ENCODE data around the gene KCNH2.

The KCNH2 gene

GRCh38 chr7:150957133-150958020, 20.7 kb downstream of the KCNH2 start:
- TF ChIP-seq, protein P1, sequence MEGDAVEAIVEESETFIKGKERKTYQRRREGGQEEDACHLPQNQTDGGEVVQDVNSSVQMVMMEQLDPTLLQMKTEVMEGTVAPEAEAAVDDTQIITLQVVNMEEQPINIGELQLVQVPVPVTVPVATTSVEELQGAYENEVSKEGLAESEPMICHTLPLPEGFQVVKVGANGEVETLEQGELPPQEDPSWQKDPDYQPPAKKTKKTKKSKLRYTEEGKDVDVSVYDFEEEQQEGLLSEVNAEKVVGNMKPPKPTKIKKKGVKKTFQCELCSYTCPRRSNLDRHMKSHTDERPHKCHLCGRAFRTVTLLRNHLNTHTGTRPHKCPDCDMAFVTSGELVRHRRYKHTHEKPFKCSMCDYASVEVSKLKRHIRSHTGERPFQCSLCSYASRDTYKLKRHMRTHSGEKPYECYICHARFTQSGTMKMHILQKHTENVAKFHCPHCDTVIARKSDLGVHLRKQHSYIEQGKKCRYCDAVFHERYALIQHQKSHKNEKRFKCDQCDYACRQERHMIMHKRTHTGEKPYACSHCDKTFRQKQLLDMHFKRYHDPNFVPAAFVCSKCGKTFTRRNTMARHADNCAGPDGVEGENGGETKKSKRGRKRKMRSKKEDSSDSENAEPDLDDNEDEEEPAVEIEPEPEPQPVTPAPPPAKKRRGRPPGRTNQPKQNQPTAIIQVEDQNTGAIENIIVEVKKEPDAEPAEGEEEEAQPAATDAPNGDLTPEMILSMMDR (IDR thresholded peaks at IDR 0.05; ENCODE audit: low read depth, low read length): no peak
- H3K4me3 ChIP-seq (replicated peaks in 1 of 2; ENCODE audit: low read depth in 2 of 2, low read length in 2 of 2): no peak overlapping the region
- DNase-seq (ENCODE audit: low read depth in 2 of 2): no peak

GRCh38 chr7:150956395-150957132, 21.6 kb downstream of the KCNH2 start:
- no peak for DNase-seq (ENCODE audit: low read depth in 2 of 2)
- TF ChIP-seq, protein P1 (IDR thresholded peaks at IDR 0.05; ENCODE audit: low read depth, low read length): no peak

DNA sequence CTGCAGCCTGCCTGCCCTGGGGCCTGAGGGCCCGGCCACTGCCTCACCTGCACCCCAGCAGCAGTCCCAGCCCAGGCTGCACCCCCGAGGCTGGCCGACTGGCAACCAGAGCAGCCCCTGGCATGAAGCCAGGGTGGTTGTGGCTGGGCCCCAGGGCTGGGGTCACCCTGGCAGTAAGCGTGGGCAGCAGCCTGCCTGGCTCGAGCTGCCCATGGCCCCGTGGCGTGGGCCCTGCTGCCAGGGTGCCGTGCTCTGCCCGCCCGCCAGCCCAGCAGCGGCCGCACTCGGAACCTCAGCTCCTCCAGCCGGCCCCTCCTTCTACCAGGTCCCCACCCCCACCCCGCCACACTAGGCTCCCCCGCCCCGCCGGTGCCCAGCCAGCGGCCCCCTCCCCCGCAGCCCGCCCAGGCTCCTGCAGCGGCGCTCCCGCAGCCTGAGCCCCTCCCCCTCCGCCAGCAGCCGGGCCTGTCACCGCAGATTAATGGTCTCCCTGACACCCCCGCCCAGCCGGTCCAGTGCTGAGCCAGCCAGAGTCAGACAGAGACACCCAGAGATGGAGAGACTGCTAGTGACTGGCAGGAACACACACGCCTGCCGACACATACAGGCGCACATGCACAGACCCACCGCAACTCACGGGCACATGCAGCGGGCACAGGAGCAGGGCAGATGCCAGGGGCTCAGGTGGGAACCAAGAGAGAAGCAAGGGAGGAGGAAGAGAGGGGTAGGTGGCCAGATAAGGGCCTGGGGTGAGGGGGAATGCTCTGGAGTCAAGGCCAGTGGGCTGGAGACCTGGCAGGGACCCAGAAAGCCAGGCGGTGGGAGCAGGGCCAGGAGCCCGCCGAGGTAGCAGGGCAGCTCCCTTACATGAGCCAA, 22.4 kb downstream of the KCNH2 start:
- DNase-seq (ENCODE audit: low read depth in 2 of 2): no peak
- TF ChIP-seq, protein P1 (IDR thresholded peaks at IDR 0.05; ENCODE audit: low read depth, low read length): no peak
- H3K4me3 ChIP-seq (replicated peaks in 1 of 2; ENCODE audit: low read depth in 2 of 2, low read length in 2 of 2): no peak overlapping the region

More at GRCh38 chr7:150956395-150957132, 21.6 kb downstream of the KCNH2 start:
- H3K4me3 ChIP-seq (replicated peaks in 1 of 2; ENCODE audit: low read depth in 2 of 2, low read length in 2 of 2): no peak overlapping the region

DNA sequence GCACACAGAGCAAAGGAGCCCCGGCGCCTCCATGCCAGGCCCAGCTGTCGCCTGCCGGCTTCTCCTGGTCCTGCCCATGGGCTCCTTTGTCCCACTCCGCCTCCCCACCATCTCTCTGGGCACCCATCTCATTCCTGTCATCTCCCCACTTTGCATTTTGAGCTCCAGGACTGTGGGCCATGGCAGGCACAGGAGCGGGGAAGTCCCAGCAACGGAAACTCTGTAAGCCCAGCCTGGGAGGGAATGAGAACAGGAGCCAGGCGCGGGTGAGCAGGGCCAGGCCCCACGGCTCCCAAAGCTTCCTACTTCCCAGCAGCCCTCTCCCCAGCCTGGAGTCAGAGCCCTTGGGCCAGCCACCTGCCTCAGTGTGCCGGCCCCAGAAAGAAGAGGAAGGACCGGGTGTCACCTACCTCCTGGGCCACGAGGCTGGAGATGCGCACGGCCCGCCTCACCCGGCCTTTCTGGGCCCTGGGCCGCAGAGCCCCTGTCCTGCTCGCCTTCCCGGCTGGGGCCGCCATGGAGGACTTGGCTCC, 23.1 kb downstream of the KCNH2 start:
- TF ChIP-seq, protein P1 (IDR thresholded peaks at IDR 0.05; ENCODE audit: low read depth, low read length): no peak
- H3K4me3 ChIP-seq (replicated peaks in 1 of 2; ENCODE audit: low read depth in 2 of 2, low read length in 2 of 2): no peak overlapping the region
- no peak for DNase-seq (ENCODE audit: low read depth in 2 of 2)

DNA sequence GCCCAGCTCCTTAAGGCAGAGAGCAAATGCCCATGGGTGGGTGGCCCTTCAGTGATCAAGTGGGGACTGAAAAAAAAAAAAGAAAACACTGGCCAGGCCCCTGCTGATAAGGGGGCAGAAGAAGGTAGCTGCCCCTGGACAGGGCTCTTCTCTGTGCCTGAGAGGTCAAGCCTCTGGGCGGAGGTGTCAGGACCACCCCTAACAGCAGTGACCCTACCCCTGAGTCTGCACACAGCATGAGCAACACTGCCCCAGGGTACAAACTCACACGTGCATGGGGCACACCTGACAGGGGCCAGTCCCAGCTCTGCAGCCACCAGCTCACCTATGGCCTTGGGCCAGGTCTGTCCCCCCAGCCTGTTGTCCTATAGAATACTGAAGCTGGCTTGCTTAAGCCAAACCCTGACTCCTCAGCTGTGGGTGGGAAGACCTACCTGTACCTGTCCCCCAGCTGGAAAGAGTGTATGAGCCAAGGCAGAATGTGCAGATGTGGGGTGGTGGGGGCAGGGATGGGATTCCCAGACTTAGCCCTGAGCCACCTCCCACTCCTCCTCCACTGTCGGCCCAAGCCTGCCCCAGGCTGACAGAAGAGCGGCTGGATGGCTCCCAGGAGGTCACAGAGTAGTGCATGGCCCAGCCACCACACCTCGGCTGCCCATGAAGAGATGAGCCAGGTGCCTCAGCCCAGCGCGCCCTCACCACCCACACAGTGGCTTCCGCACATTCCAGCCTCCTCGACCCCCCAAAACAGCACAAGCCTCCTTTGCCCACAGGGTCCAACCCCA, 23.7 kb downstream of the KCNH2 start:
- no peak for DNase-seq (ENCODE audit: low read depth in 2 of 2)
- H3K4me3 ChIP-seq (replicated peaks in 1 of 2; ENCODE audit: low read depth in 2 of 2, low read length in 2 of 2): no peak overlapping the region
- TF ChIP-seq, protein P1 (IDR thresholded peaks at IDR 0.05; ENCODE audit: low read depth, low read length): no peak
